ENCODE data around the gene WDFY3. TPM values are rescaled to one million over a fixed set of nuclear protein-coding genes. Genes with fewer than 3 reads are reported as not detected.
A peak's percentile ranks its signal among the peaks of the same experiment; 100 is the strongest.

WDFY3 gene
- total and polyA plus RNA-seq, 2 of the 4 experiments (the other 2 are of a cell fraction): 12.5 to 58.1 TPM

DNA sequence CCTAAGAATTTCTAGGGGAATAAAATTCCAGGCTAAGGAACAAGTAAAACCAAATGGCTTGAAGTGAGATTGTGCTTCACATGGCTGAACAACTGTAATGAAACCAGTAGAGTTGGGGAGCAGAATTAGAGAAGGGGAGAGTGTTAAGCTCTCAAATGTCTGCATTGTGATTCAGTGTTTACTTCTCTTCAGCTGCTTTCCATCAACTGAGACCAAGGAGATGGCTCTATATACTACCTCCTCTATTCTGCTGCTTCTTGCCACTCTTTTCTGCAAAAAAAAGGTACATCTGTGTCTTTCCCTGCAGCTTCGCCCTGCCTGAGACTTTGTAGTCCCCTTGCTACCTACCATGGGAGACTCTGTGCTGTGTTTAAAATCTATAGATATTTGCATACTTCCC lies 73.5 kb downstream of the WDFY3 start:
- in situ Hi-C loops (cut with MboI; ENCODE audit: low sequenced_read_pairs): no loop called here
- ATAC-seq (ENCODE audit: low read depth): peak; percentile 78
- CTCF ChIA-PET: interaction anchor here (0.6 kb wide), 1 partner anchor 20 kb away, joined by 4 read pairs; no protein-coding TSS in a partner anchor

More for the DNA sequence above, 73.5 kb downstream of the WDFY3 start:
- Histone ChIP-seq H3K4me2 (ENCODE audit: low read depth, low read length) (no peak overlapping the region), H3K36me3 (ENCODE audit: control insufficient read depth, insufficient read depth, low read length) (no peaks in the 10 kb centered on the region), H4K91ac (ENCODE audit: insufficient read depth, low read depth, low read length) (no peak overlapping the region), H4K20me1 (ENCODE audit: insufficient read depth, low read length) (no peaks in the 10 kb centered on the region), H3K4ac (ENCODE audit: low read depth, low read length) (no peak overlapping the region), H2AFZ (replicated peaks; ENCODE audit: low read length, poor library complexity) (no peak overlapping the region), H4K5ac (ENCODE audit: low read depth, low read length) (no peak overlapping the region), H3K9me1 (ENCODE audit: insufficient read depth, low read length) (peaks cover 3% of the 10 kb centered on the region), H3K56ac (ENCODE audit: extremely low read depth, insufficient read depth, low read length) (no peak overlapping the region), H2AK9ac (replicated peaks; ENCODE audit: low read depth, low read length, poor library complexity) (no peak overlapping the region), H2BK15ac (ENCODE audit: low read depth, low read length) (no peak overlapping the region), H4K8ac (ENCODE audit: low read depth in 2 of 2, low read length in 2 of 2) (no peak overlapping the region), H3K9ac (ENCODE audit: low read depth, low read length) (no peak overlapping the region), H3K23ac (ENCODE audit: low read depth, low read length) (peak overlapping the region; percentile 11; the same call in 1 of the 2 replicates), H3K14ac (replicated peaks; ENCODE audit: low read depth, low read length) (no peak overlapping the region), H3K79me1 (ENCODE audit: low read depth in 1 of 2, low read length in 2 of 2) (peaks cover 20 to 32% of the 10 kb centered on the region in 2 experiments), H3K4me3 (ENCODE audit: insufficient read depth, low read depth, low read length) (no peak overlapping the region), H2BK120ac (ENCODE audit: low read depth, low read length) (no peak overlapping the region), H3K4me1 (ENCODE audit: control insufficient read depth, insufficient read depth, low read length) (peaks cover 2% of the 10 kb centered on the region; the same call in 1 of the 2 replicates), H3K27ac (ENCODE audit: insufficient read depth, low read length) (no peak overlapping the region), H2AK5ac (ENCODE audit: low read depth, low read length) (no peak overlapping the region), H3K27me3 (ENCODE audit: control insufficient read depth, insufficient read depth, low read length) (no peaks in the 10 kb centered on the region), H3K18ac (ENCODE audit: low read depth, low read length) (no peak overlapping the region), H3K9me3 (ENCODE audit: control insufficient read depth, insufficient read depth, low read length) (no peaks in the 10 kb centered on the region), H2BK20ac (ENCODE audit: low read depth, low read length) (no peak overlapping the region), H2BK5ac (ENCODE audit: low read depth, low read length, poor library complexity, severe bottlenecking) (no peak overlapping the region)
- POLR2A ChIA-PET (ENCODE audit: unreplicated experiment): no interaction called here
- BruUV-seq (replicated peaks): no TSS peak
- intact Hi-C loops (cut with micrococcal nuclease): no loop called here
- no peak for DNase-seq
- dilution Hi-C loops (cut with HindIII; ENCODE audit: low sequenced_read_pairs, unreplicated experiment): no loop called here
- WGBS, 2 experiments (ENCODE audit: extremely low coverage in 2 of 2, insufficient read length in 1 of 2): no CpG with 5 or more reads among the region's 1 CpG
- TF ChIP-seq MXI1 (IDR thresholded peaks at IDR 0.05; ENCODE audit: borderline replicate concordance, low read depth, low read length) (no peak), BHLHE40 (IDR thresholded peaks at IDR 0.05; ENCODE audit: low read depth, low read length) (no peak), ELK1 (IDR thresholded peaks at IDR 0.05; ENCODE audit: borderline replicate concordance, low read depth, low read length) (no peak), CHD1 (IDR thresholded peaks at IDR 0.05; ENCODE audit: low read depth, low read length) (no peak), CEBPB (IDR thresholded peaks at IDR 0.05; ENCODE audit: low read depth, low read length) (no peak), RAD21 (IDR thresholded peaks at IDR 0.05; ENCODE audit: low read length) (no peak), FOS (IDR thresholded peaks at IDR 0.05; ENCODE audit: low read depth, low read length) (no peak), MAZ (IDR thresholded peaks at IDR 0.05; ENCODE audit: borderline replicate concordance, low read depth, low read length) (no peak), POLR2A (IDR thresholded peaks at IDR 0.05; ENCODE audit: low read depth, low read length) (no peak), RFX5 (IDR thresholded peaks at IDR 0.05; ENCODE audit: low read depth, low read length) (no peak), CTCF (conservative IDR thresholded peaks at IDR 0.05; ENCODE audit: low read depth, low read length) (no peak)
- TF ChIP-seq, protein P1, sequence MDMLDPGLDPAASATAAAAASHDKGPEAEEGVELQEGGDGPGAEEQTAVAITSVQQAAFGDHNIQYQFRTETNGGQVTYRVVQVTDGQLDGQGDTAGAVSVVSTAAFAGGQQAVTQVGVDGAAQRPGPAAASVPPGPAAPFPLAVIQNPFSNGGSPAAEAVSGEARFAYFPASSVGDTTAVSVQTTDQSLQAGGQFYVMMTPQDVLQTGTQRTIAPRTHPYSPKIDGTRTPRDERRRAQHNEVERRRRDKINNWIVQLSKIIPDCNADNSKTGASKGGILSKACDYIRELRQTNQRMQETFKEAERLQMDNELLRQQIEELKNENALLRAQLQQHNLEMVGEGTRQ (IDR thresholded peaks at IDR 0.05; ENCODE audit: low read depth, low read length): no peak
